ENCODE results near the gene AKAP3.

- TF ChIP-seq POLR2A (IDR thresholded peaks at IDR 0.05; ENCODE audit: low read depth, low read length): no peak
- no peak for TF ChIP-seq POLR2AphosphoS5 (IDR thresholded peaks at IDR 0.05; ENCODE audit: low read depth, low read length)
Observed at GRCh38 chr12:4567073-4567881, 81.6 kb downstream of the AKAP3 start.
